DMS114 treated with DMSO at 0.1 percent for 48 hours (cell line): ENCODE results near the gene TRIM13.
"Not testable (repeated sequence)": the region's sequence is repeated elsewhere in the genome, so short reads cannot be mapped to it uniquely, and the experiment has no call there.

Experiments used
- DNase-seq: peaks from one replicate; lab custom pipeline; 2025; ENCODE audit not compliant: unreplicated experiment; lab: John Stamatoyannopoulos, UW

TRIM13 gene

GRCh38 chr13:50055454-50055853 lies 58.6 kb downstream of the TRIM13 start:
- no peak for DNase-seq

GRCh38 chr13:50060718-50061117 lies 63.9 kb downstream of the TRIM13 start:
- no peak for DNase-seq

- not testable (repeated sequence) for DNase-seq
Measured at GRCh38 chr13:50062336-50062735, 65.5 kb downstream of the TRIM13 start.

GRCh38 chr13:50065712-50066111 lies 68.9 kb downstream of the TRIM13 start:
- DNase-seq: no peak
